Measurements from ENCODE around the gene TRIM36. TPM values are rescaled to one million over a fixed set of nuclear protein-coding genes. Genes with fewer than 3 reads are reported as not detected.

The TRIM36 gene
- total RNA-seq, 2 experiments from 2014 or later, result 0.17 TPM; not detected in 1

- Mint-ChIP-seq H3K36me3 (ENCODE audit: low read depth) (no peaks in the 10 kb centered on the region), H3K27ac (no peak overlapping the region), H3K27me3 (ENCODE audit: low read depth) (peaks cover 47% of the 10 kb centered on the region), H3K9me3 (no peaks in the 10 kb centered on the region), H3K4me3 (no peak overlapping the region), H3K4me1 (ENCODE audit: low read depth) (peaks cover 3% of the 10 kb centered on the region)
- CTCF ChIA-PET, result no interaction called here
- intact Hi-C loops (cut with micrococcal nuclease), result no loop called here
- no peak for DNase-seq
Observed at GRCh38 chr5:115184770-115185169, 15.1 kb upstream of the TRIM36 start.

- Mint-ChIP-seq H3K27ac (no peak overlapping the region), H3K36me3 (ENCODE audit: low read depth) (no peaks in the 10 kb centered on the region), H3K4me1 (ENCODE audit: low read depth) (peaks cover 3% of the 10 kb centered on the region), H3K9me3 (no peaks in the 10 kb centered on the region), H3K27me3 (ENCODE audit: low read depth) (peaks cover 70% of the 10 kb centered on the region), H3K4me3 (no peak overlapping the region)
- CTCF ChIA-PET, result interaction anchor here (1.0 kb wide), 1 partner anchor 84 kb away, joined by 4 read pairs; no protein-coding TSS in a partner anchor
- intact Hi-C loops (cut with micrococcal nuclease), result loop anchor here (2.0 kb wide), 1 partner anchor 27 kb away; no protein-coding TSS in a partner anchor
- DNase-seq, result no peak
Observed at GRCh38 chr5:115181757-115182156, 12.0 kb upstream of the TRIM36 start.

DNA sequence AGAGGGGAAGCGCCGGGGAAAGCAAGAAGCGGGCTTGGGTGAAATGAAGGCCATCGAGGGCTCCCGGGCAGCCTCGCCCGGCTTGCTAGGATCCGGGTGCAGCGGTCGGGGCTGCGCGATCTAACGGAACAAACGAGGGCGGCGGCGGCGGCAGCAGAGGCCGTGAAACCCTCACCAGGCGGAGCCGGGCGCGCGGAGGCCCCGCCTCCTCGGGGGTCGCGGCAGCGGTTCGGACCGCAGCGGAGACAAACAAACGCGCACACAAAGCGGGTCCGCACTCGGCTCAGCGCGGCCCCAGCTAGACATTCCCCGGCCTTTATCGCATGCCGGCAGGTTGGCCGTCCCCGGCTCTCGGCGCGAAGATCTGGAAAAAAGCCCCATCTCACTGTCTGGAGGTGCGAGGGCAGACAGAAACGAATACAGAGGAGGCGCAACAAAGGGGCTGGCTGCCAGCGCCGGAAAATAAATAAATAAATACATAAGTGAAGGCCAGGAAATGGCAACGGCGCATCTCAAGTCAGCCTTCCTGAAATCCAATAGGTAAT, 10.5 kb upstream of the TRIM36 start:
- CTCF ChIA-PET, result interaction anchor here (1.2 kb wide), 1 partner anchor 9 kb away, joined by 5 read pairs; no protein-coding TSS in a partner anchor
- DNase-seq, result peak; percentile 27
- Mint-ChIP-seq H3K9me3 (no peaks in the 10 kb centered on the region), H3K36me3 (ENCODE audit: low read depth) (no peaks in the 10 kb centered on the region), H3K4me3 (peak overlapping the region; percentile 67), H3K27me3 (ENCODE audit: low read depth) (peaks cover 69% of the 10 kb centered on the region), H3K27ac (no peak overlapping the region), H3K4me1 (ENCODE audit: low read depth) (peaks cover 3% of the 10 kb centered on the region)
- intact Hi-C loops (cut with micrococcal nuclease), result loop anchor here (1.0 to 2.0 kb wide), 2 partner anchors 10 to 29 kb away; no protein-coding TSS in a partner anchor

DNA sequence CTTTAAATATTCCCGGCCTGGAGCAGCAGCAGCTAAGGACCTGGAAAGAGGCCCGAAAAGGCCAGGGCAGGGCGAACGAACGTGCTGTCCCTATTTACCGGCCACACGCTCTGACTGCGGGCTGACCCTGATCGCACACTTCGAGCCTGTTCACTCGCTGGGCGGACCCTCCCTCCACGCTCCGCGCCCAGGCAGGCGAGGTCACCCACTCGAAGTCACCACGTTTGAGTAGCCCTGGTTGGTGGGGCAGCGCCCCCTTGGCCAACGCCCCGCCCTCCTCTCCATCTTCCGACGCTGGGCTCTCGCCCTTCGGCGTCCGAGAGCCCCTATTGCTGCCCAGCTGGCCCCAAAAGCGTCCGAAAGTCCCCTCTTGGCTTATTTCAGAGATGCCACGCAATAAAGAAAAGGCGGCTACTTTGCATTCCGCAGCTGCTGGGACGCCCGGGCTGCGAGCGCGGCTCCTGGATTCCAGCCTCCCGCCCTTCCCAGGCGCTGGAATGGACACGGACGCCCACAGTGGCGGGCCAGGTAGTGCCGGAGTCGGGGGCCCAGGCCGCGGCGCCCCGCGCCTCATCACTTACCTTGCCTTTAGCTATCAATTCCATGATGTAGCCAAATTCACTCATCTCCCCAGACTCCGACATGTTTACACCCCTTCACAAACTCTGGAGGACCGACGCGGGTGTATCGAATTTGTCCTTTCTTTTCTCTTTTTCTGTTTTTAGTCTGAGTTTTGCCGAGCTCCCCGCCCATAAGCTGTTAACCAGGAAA, 9.9 kb upstream of the TRIM36 start:
- H3K36me3 Mint-ChIP-seq (ENCODE audit: low read depth), result no peaks in the 10 kb centered on the region
- H3K4me3 Mint-ChIP-seq, result peak overlapping the region; percentile 67
- H3K4me1 Mint-ChIP-seq (ENCODE audit: low read depth), result peaks cover 3% of the 10 kb centered on the region
- H3K9me3 Mint-ChIP-seq, result no peaks in the 10 kb centered on the region
- no peak overlapping the region for H3K27ac Mint-ChIP-seq
- peak; percentile 6 for DNase-seq
- peaks cover 68% of the 10 kb centered on the region for H3K27me3 Mint-ChIP-seq (ENCODE audit: low read depth)
- intact Hi-C loops (cut with micrococcal nuclease), result loop anchor here (1.0 to 2.0 kb wide), 2 partner anchors 9 to 29 kb away; no protein-coding TSS in a partner anchor
- CTCF ChIA-PET, result interaction anchor here (0.6 kb wide), 1 partner anchor 1820 kb away, joined by 3 read pairs; no protein-coding TSS in a partner anchor

DNA sequence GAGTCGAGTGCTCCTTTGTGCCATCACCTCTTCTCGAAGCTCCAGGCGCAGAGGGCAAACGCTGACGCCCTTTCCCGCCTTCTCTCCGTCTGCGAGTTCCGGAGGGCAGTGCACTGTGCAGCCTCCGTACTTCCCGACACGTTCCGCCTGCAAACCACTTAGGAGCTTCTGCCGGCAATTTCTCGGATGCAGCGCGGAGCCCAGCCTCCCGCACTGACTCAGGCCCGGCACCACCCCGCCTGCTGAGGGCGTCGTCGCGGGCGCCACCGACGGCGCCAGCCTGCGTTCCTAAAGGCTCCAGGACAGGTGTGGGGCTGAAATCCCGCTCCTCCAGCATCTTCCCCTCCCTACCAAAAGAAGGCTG, 9.3 kb upstream of the TRIM36 start:
- no peak overlapping the region for H3K27ac Mint-ChIP-seq
- peaks cover 3% of the 10 kb centered on the region for H3K4me1 Mint-ChIP-seq (ENCODE audit: low read depth)
- peaks cover 66% of the 10 kb centered on the region for H3K27me3 Mint-ChIP-seq (ENCODE audit: low read depth)
- CTCF ChIA-PET, result interaction anchor here (0.6 kb wide), 1 partner anchor 1820 kb away, joined by 3 read pairs; no protein-coding TSS in a partner anchor
- H3K36me3 Mint-ChIP-seq (ENCODE audit: low read depth), result no peaks in the 10 kb centered on the region
- intact Hi-C loops (cut with micrococcal nuclease), result no loop called here
- no peaks in the 10 kb centered on the region for H3K9me3 Mint-ChIP-seq
- peak; percentile 17 for DNase-seq
- peak overlapping the region; percentile 67 for H3K4me3 Mint-ChIP-seq

DNA sequence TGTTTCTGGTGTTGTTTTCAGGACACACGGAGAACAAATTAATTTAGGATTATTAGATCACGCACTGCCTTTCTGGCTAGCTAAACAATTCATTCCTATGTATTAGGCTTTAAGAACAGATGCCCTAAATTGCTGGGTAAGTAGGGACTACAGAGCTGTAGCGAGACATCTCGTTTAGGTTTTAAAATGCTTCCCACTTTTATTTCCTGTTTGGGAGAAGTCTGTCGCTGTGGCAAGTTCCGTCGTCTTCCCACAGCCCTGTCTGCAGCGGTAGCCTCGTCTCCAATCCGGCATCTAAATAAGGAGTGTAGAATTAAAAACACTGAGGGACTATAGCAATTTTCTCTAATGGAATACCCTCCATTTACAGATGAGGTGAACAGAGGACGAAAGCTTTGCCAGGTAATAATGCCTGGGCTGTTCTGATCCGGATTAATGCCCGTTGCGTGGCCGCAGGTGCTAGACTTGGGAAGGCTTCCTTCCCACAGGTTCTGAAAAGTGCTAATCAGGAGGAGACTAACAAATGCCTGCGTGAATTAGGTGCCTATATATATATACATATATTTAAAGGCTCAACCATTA, 1.3 kb upstream of the TRIM36 start:
- CTCF ChIA-PET, result interaction anchor here (1.0 kb wide), 1 partner anchor 10 kb away, joined by 5 read pairs; no protein-coding TSS in a partner anchor
- DNase-seq, result no peak
- H3K27ac Mint-ChIP-seq, result no peak overlapping the region
- H3K27me3 Mint-ChIP-seq (ENCODE audit: low read depth), result peaks cover 60% of the 10 kb centered on the region
- intact Hi-C loops (cut with micrococcal nuclease), result loop anchor here (1.0 to 5.0 kb wide), 6 partner anchors 9 to 455 kb away; partner anchors contain the start of genes CCDC112, FEM1C and TMED7
- H3K36me3 Mint-ChIP-seq (ENCODE audit: low read depth), result peaks cover 8% of the 10 kb centered on the region
- H3K4me3 Mint-ChIP-seq, result peak overlapping the region; percentile 82
- peaks cover 12% of the 10 kb centered on the region for H3K4me1 Mint-ChIP-seq (ENCODE audit: low read depth)
- H3K9me3 Mint-ChIP-seq, result peaks cover 10% of the 10 kb centered on the region

DNA sequence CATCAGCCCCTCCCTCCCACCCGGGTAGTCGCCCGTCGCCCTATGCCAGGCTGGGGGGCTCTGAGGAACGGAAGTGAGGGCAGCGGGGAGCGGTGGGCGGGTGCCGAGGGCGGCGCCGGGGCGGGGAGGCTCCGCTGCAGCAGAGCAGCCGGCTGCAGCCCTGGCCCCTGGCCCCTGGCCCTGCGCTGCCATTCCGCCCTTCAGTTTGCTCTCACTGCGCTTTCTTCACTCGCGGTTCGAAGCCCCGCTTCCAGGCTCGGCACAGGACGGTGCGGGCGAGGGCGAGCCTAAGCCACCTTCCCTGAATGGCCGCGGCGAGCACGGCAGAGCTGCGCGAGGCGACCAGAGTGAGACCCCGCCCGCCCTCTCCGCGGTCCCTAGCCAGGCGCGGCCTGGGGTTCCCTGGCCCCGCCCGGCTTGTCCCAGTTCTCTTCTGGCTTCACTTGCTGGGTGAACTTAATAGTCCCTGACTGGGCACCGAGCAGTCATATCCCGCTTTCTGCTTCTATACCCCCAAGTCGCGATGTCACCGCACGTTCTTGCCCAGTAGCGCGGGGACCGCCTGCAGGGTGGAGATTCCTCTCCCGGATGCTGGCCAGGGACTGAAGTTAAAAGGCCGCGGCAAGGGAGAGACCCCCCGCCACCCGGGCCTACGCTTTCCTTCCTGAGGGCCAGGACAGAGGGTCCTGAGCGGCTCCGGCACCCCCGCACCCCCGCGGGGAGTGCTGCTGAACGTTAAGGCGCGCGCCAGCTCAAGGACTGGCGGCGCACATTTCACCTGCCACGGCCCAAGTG, 623 bp upstream of the TRIM36 start:
- peaks cover 10% of the 10 kb centered on the region for H3K9me3 Mint-ChIP-seq
- intact Hi-C loops (cut with micrococcal nuclease), result loop anchor here (1.0 to 5.0 kb wide), 6 partner anchors 10 to 456 kb away; partner anchors contain the start of genes CCDC112, FEM1C and TMED7
- peaks cover 12% of the 10 kb centered on the region for H3K4me1 Mint-ChIP-seq (ENCODE audit: low read depth)

DNA sequence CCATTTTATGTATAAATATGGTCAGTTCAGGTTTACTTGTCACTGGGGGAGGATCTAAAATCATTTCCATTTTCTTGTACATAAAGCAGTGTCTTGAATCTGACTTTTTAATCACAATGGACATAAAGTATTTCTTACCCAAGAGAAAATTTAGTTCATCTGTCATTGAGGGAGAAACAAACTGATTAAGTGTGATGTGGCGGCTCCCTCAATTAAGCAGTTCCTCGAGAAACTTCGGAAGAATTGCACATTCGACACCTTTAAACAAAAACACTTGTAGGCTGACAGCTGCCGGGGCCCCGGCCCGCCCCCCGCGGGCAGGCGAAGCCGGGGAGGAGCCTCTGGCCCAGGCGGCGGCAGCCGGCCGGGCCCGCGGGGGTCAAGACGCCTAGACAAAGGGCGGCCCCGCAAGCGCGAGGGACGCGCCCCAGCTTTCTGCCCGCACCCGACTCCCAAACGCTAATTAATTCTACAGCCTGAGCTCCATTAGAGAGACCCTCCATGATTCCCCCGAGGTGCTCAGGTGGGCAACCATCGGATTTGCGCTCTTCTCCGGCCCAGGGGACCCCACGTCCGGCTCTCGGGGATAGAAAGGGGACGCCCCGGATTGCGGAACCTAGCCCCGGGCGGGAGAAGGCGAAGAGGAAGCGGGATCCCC, 750 bp downstream of the TRIM36 start:
- intact Hi-C loops (cut with micrococcal nuclease), result loop anchor here (2.0 kb wide), 2 partner anchors 70 to 94 kb away; partner anchors contain the start of gene PGGT1B
- peaks cover 65% of the 10 kb centered on the region for H3K27me3 Mint-ChIP-seq (ENCODE audit: low read depth)
- H3K4me1 Mint-ChIP-seq (ENCODE audit: low read depth), result peaks cover 12% of the 10 kb centered on the region
- peak overlapping the region; percentile 82 for H3K4me3 Mint-ChIP-seq
- no peak for DNase-seq
- peaks cover 8% of the 10 kb centered on the region for H3K36me3 Mint-ChIP-seq (ENCODE audit: low read depth)
- CTCF ChIA-PET, result no interaction called here
- no peak overlapping the region for H3K27ac Mint-ChIP-seq
- H3K9me3 Mint-ChIP-seq, result peaks cover 10% of the 10 kb centered on the region

More for the DNA sequence above, 623 bp upstream of the TRIM36 start:
- no peak overlapping the region for H3K27ac Mint-ChIP-seq
- H3K27me3 Mint-ChIP-seq (ENCODE audit: low read depth), result peaks cover 64% of the 10 kb centered on the region
- CTCF ChIA-PET, result interaction anchor here (1.0 kb wide), 1 partner anchor 10 kb away, joined by 5 read pairs; no protein-coding TSS in a partner anchor
- peak; percentile 22 for DNase-seq
- peak overlapping the region; percentile 82 for H3K4me3 Mint-ChIP-seq
- H3K36me3 Mint-ChIP-seq (ENCODE audit: low read depth), result peaks cover 8% of the 10 kb centered on the region

DNA sequence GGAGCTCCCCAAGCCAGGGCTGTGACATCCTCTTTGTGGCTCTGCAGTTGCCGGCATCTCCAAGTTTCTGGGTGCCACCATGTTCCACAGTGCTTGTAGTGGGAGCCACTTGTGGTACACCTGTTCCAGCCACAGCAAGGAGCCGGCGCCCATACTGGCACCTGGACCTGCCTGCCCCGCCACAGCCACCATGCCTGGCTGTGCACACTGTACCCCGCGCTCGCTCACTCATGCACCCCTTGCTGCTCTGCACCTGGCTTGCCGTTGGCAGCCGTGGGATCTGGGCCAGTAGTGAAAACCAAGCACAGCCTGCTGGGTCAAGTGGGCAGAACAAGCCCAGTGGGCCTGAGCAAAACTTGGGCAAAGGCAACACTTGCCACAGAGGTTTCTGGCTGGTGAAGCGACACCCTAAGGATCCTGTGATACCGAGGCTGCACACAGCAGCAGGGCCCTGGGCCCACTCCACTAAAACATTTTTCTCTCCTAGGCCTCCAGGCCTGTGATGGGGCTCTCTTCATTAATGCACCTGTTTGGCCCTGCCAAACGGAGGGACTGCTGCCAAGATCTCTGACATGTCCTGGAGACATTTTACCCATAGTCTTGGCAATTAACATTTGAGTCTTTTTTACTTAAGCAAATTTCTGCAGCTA, 2.8 kb downstream of the TRIM36 start:
- no peak overlapping the region for H3K4me3 Mint-ChIP-seq
- CTCF ChIA-PET, result no interaction called here
- H3K27ac Mint-ChIP-seq, result no peak overlapping the region
- H3K36me3 Mint-ChIP-seq (ENCODE audit: low read depth), result peaks cover 8% of the 10 kb centered on the region
- intact Hi-C loops (cut with micrococcal nuclease), result no loop called here
- DNase-seq, result no peak
- peaks cover 59% of the 10 kb centered on the region for H3K27me3 Mint-ChIP-seq (ENCODE audit: low read depth)
- peaks cover 10% of the 10 kb centered on the region for H3K9me3 Mint-ChIP-seq
- peaks cover 12% of the 10 kb centered on the region for H3K4me1 Mint-ChIP-seq (ENCODE audit: low read depth)

DNA sequence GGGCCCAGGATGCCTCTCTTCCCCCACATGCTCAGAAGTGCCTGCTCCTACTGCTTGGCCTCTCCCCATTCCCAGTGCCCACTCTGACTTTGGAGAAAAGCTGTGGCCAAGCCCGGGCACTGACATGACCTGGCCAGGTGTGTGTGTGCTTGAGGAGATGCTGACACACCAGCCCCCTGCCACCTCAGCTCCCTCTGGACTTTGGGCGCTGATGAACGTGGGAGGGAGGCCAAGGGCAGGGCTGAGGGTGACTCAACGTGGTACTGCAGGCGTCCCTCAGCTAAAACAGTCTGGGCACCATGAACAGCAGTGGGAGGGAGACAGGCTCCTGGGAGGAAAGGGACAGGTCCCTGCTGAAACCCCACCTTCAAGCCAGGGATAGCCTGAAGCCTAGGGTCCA, 3.9 kb downstream of the TRIM36 start:
- H3K27me3 Mint-ChIP-seq (ENCODE audit: low read depth), result peaks cover 58% of the 10 kb centered on the region
- H3K4me3 Mint-ChIP-seq, result no peak overlapping the region
- peaks cover 7% of the 10 kb centered on the region for H3K4me1 Mint-ChIP-seq (ENCODE audit: low read depth)
- H3K27ac Mint-ChIP-seq, result no peak overlapping the region
- H3K36me3 Mint-ChIP-seq (ENCODE audit: low read depth), result peaks cover 8% of the 10 kb centered on the region
- no peak for DNase-seq
- intact Hi-C loops (cut with micrococcal nuclease), result no loop called here
- CTCF ChIA-PET, result interaction anchor here (0.9 kb wide), 1 partner anchor 67 kb away, joined by 3 read pairs; no protein-coding TSS in a partner anchor
- H3K9me3 Mint-ChIP-seq, result peaks cover 10% of the 10 kb centered on the region

DNA sequence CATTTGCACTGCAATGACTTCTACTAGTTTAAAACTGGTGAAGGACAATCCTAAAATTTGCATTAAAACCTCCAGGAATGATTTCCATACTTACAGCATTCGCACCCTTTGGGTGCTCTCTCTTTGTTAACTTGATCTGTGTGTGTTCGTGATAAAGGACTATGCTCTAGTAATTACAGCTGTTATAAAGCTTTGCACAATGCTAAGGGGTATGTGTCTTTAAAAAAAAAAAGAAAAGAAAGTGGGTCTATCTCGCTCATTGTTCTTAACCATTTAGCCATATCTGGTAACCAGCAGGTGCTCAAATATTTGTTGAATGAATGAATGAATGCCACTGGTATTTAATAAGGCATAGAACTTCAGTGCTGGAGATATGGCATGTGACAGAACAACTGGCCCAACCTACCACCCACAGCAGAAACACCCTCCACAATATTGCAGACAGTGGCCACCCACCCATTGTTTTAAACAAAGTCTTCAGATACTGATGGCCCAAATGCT, 8.7 kb downstream of the TRIM36 start:
- Mint-ChIP-seq H3K4me1 (ENCODE audit: low read depth) (no peaks in the 10 kb centered on the region), H3K27me3 (ENCODE audit: low read depth) (peaks cover 44% of the 10 kb centered on the region), H3K4me3 (no peak overlapping the region), H3K36me3 (ENCODE audit: low read depth) (no peaks in the 10 kb centered on the region), H3K9me3 (peaks cover 3% of the 10 kb centered on the region), H3K27ac (no peak overlapping the region)
- CTCF ChIA-PET, result no interaction called here
- intact Hi-C loops (cut with micrococcal nuclease), result no loop called here
- no peak for DNase-seq
